ENCODE measurements around the gene TSHZ3.

Gene TSHZ3

DNA sequence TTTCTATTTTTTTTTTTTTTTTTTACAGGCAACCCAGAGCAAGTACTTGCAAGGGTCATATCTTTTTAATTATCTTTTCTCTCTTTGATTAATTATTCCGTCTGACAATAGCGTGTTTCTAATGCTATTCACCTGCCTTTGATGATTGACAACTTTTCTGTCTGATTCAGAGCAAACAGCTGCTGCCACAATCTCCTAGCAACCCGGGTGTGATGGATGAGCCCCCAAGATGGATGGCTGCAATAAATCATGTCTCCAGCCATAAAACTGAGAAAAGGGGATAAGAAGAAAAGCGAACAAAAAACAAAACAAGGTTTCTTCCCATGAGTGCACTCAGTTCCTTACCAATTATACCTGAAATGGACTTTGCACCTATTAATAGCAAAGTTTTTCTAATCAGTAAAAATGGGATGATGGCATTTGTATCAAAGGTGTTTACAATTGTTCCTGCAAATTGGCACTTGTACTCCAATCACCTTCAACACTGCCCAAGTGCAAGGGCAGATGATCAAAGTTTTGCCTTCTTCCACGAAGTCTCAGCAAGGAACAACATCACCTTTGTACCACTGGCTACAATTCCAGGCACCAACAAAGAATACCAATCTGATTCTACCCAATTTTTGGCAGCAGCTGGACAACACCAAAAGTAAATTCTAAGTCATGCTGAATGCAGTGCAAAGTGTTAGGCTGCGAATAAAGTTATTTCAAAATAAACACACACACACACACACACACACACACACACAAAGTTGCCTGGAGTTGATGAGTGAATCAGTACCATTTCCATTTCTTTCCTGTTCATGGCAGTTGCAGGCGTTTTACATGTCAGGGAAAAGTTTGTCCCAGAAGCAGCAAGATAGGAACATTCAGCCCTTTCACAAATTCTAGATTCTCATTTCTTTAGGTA, 12.0 kb downstream of the TSHZ3 start:
- no peak for DNase-seq (ENCODE audit: low read depth in 2 of 2)

- DNase-seq (ENCODE audit: low read depth in 2 of 2): no peak
Measured at GRCh38 chr19:31335716-31336115, 13.5 kb downstream of the TSHZ3 start.

- no peak for DNase-seq (ENCODE audit: low read depth in 2 of 2)
Measured at GRCh38 chr19:31334849-31335624, 14.2 kb downstream of the TSHZ3 start.

GRCh38 chr19:31334101-31334848, 15.0 kb downstream of the TSHZ3 start:
- no peak for DNase-seq (ENCODE audit: low read depth in 2 of 2)

DNA sequence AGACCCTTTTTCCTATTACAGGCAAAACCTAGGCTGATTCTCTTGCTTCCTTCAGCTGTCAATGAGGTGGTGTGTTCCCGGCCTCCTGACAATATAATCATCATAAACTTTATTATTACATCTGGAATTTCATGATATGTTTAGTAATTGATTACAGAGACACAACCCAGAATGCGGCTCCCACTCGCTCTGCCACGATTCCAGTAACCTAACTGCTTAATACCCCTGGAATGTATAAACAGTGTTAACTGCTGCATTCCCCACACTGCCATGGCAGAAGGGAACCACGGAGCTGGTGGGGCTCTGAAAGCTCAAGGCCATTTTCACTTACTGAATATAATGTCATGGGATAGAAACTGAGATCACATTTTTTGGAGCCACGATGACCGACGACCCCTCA, 17.1 kb downstream of the TSHZ3 start:
- DNase-seq (ENCODE audit: low read depth in 2 of 2): no peak

DNA sequence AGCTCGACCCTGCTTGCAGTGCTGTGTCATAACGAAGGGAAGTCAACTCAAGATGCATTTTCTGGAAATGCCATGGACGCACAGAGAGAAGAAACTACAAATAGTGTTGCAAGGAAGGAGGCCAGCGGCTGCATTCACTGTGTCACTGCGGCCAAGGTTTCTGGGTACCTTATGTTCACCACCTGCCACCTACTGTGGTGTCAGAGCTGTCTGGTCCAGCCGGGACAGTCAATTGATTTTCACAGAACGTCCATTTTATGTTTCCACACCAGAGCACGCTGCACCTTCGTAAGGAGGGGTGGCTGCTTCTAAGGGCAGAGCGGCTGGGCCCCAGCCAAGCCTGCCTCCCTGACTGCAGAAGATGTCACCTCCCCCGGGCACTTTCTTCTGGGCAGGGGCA, 17.7 kb downstream of the TSHZ3 start:
- DNase-seq (ENCODE audit: low read depth in 2 of 2): no peak

DNA sequence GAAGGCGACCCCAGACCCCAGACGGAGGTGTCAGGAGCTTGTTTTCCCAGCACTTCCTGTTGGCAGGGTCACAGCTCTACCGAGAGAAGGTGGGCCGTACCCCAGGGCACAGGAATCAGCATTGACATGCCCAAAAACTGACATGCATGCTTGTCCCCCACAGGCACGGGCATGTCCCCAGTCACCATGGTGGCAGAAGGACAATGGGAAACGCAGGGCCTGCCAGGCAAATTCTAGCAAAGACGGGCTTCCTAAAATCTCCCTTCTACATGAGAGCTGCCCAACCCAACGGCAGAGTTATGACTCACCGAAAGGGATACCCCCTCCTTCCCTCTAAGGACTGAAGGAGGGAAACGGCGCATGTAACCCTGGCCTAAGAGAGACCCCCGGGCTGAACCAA, 18.5 kb downstream of the TSHZ3 start:
- DNase-seq (ENCODE audit: low read depth in 2 of 2): no peak

GRCh38 chr19:31330237-31330636, 19.0 kb downstream of the TSHZ3 start:
- no peak for DNase-seq (ENCODE audit: low read depth in 2 of 2)

- no peak for DNase-seq (ENCODE audit: low read depth in 2 of 2)
Measured at GRCh38 chr19:31329819-31330218, 19.4 kb downstream of the TSHZ3 start.

- no peak for DNase-seq (ENCODE audit: low read depth in 2 of 2)
Measured at GRCh38 chr19:31328238-31328637, 21.0 kb downstream of the TSHZ3 start.

DNA sequence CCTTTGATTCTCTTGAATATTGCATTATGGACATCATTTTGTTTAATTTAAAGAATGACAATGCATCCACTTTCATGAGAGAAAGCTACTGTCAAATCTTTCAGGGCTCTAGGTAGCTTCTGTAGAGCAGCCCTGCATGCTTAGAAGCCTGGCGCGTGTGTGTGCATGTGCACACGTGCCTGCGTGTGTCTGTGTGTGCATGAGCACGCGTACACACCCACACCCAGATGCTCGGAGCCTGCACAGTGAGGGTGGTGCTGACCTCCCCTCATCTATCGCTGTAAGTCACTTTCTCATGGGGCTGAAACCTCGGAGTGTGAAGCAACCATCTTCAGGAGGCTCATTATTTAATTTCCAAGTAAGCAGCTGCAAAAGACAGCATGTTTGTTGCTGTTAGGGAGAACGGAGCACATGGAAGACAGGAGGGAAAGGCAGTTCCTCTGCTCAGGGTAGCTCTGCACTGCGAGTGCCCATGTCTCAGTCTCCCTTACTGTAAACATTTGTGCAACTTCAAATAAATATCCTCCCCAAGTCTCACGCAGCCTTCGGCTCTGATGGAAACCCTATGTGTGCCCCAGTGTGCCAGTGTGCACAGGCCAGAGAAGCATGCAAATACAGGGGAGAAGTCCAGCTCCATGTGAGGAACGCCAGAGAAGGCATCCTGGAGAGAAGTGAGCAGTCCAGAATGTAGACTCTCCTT, 22.8 kb downstream of the TSHZ3 start:
- no peak for DNase-seq (ENCODE audit: low read depth in 2 of 2)

DNA sequence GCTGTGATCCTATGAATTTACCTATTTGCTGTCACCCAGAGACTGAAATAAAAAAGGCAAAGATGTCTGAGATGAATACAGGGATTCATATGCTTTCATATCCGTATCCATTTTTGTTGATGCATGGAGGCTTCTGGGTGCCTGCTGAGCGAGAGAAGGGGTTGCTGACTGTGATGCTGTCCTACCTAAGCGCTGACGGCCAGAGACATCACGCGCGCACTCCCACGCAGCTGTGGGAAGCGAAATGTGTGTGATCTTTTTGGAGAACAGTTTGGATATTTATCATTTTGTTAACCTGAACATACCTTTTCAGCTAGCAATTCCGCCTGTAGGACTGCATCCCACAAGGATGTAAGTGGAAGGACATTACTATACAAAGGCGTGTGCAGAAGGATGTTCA, 23.9 kb downstream of the TSHZ3 start:
- no peak for DNase-seq (ENCODE audit: low read depth in 2 of 2)

DNA sequence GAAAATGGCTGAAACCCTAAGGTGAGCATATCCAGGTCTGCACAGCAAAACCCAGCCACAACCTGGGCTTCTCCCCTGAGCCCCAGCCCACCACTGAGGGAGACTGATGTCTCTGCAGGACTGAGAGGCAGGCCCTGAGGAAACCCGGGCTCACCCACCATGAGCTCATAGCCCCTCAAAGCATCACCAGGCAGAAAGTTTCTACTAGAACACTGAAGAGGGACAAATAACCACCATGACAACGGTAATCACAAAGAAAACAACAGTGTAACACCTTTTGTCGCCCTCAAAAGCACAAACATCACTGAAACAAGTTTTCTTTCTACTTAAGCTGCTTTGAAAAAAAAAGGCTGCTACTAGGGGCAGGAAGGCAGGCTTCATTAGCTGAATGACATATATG, 29.8 kb downstream of the TSHZ3 start:
- no peak for DNase-seq (ENCODE audit: low read depth in 2 of 2)

DNA sequence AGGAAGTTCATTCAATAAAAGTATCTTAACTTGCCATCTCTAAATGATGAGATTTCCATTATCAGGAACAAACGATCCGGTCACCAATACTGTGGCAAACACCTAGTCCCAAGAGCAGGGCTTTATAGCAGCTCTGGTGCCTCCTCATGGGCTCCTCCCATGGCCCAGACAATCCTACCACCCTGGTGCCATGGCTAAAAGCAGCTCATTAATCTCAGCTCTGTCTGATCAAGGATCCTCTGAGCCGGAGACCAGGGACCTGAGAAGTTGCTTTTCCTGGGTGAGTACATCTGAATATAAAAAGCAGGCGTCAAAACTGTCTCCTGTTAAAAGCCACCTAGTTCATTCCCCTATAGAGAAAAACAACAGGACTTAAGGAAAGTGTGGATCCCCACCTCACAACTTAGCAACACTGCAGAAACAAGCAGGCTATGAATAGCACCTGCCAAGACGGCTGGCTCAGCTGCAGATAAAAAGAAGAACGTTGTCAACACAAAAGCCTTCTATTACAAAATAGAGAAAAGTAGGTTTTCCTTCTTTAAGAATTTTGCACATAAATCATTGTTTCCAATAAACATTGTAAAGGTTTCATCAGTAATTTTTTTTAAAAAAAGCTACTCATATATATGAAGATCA, 30.3 kb downstream of the TSHZ3 start:
- no peak for DNase-seq (ENCODE audit: low read depth in 2 of 2)

DNA sequence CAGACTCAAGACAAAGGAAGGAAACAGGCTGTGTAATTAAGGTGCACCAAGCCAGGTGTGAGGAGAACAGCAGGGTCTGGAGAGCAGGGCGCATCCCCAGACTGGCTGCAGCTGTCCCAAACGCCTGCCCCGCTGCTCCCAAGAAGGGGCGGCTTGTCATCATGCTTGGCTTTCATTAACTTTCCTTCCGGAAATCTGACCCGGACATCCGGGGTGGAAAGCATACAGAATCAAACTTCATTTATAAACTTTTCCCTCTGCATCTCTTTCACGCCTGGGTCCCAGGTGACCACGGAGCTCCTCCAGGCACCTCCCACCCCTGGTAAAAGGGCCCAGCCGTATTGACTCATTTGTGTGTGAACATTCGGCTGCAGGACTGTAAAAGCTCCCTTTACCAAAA, 31.7 kb downstream of the TSHZ3 start:
- DNase-seq (ENCODE audit: low read depth in 2 of 2): no peak

GRCh38 chr19:31317093-31317492, 32.1 kb downstream of the TSHZ3 start:
- no peak for DNase-seq (ENCODE audit: low read depth in 2 of 2)

DNA sequence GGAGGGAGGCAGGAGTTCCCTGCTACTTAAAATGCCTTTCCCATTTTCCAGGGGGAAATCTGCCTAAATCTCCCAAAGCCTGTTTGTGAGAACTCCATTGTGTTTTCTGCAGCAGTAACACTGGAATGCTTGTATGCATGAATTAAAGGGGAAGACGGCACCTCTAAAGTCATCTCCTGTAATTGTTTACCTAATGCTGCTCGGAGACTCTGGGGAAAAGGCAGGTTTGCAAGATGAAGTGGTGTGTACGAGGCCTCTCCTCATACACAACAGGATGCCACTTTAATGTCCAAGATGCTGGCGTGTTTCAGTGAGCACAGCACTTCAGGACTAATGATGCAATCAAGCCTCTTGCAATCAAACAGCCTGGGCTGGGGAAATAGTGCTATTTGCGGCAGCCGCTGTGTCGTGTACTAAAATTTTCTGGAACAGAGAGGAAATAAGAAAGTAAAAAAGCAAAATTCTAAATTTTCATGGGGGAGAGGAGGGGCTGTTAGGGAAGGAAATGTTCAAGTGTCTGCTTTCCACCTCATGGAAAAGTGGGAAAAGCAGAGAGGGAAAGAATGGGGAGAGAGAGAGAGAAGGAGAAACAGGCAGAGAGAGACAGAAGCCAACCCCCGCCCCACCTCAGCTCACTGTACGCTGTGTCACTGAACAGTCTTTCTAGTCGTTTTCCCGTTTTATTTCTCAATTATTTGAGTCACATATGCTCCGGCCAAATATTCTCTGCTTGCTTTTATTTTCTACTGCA, 32.9 kb downstream of the TSHZ3 start:
- DNase-seq (ENCODE audit: low read depth in 2 of 2): no peak

DNA sequence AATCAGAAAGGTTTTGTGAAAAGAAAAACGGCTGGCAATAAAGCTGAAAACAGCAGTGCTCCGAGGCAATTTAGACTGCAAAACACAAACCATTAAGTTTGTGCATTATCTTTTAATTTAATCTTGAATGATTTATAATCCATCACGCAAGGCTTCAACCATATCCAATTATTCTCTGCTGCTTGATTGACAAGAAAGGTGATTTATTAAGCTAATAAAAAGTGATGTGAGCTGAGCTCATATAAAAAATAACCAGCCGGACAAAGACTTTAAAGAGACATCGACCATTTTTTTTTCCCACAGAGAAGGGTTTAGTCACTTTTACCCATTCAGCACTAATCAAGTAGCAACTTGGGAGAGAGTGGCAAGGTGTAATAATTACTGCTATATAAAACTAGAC, 33.6 kb downstream of the TSHZ3 start:
- no peak for DNase-seq (ENCODE audit: low read depth in 2 of 2)

DNA sequence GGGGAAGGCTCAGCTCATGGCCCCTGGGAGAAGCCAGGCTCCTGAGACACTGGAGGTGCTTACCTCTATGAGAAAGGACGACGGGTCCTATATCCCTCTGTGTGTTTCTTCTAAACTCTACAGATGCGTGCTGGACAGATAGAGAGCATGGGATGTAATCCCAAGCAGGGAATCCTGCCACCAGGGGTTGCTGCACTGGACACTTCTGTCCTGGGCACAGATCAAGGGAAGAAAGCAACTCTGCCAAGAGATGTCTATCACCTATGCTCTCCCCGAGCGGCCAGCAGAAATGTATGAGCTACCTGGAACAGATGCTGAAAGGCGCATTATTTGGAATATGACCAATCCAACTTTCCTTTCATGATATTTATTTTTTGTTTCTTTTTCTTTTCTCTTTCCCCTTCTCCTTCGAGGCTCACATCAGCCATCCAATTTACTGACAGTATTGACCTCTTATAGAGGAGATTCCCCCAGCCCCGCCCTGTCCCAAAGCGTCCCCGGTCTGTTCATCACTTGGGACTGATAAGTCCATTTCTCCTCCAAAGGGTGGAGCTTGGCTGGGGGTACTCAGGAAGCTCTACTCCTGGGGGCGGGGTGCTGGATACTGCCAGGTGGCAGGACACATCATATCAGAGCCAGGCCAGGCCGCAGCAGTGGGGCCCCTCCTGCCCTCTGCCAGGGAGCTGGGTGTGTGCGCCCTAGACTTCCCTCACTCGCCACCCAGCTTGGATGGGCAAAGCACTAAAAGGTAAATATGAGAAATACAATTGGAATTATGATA, 34.2 kb downstream of the TSHZ3 start:
- DNase-seq (ENCODE audit: low read depth in 2 of 2): no peak

- no peak for DNase-seq (ENCODE audit: low read depth in 2 of 2)
Measured at GRCh38 chr19:31314156-31314555, 35.1 kb downstream of the TSHZ3 start.
